ENCODE measurements around the gene SORCS1. TPM values are rescaled to one million over a fixed set of nuclear protein-coding genes. Genes with fewer than 3 reads are reported as not detected.

Gene SORCS1
- total and polyA plus RNA-seq, 2 of the 8 experiments (the other 6 are each of a cell fraction or from before 2014, with no cell fraction given) = 4.1 to 4.6 TPM

GRCh38 chr10:107166403-107166802 lies 1.9 kb upstream of the SORCS1 start:
- no peak overlapping the region for H4K91ac ChIP-seq (replicated peaks; ENCODE audit: insufficient read length, low read length)
- no peak overlapping the region for H2AK5ac ChIP-seq (ENCODE audit: low read depth, low read length)
- H3K27ac ChIP-seq (ENCODE audit: low read depth, low read length) = no peak overlapping the region
- no peaks in the 10 kb centered on the region for H3K79me2 ChIP-seq (ENCODE audit: control insufficient read depth in 1 of 2, insufficient read depth in 2 of 2, low read length in 2 of 2)
- ChIA-PET POLR2A (ENCODE audit: partially characterized antibody) (no interaction called here), CTCF (ENCODE audit: partially characterized antibody) (interaction anchor here (0.7 to 1.3 kb wide), 4 partner anchors 34 to 461 kb away, joined by 3 to 4 read pairs (median 3); no protein-coding TSS in a partner anchor)
- no peak overlapping the region for H2BK5ac ChIP-seq (ENCODE audit: low read depth, low read length)
- WGBS, 2 experiments (ENCODE audit: extremely low coverage in 1 of 2, insufficient coverage in 1 of 2, insufficient read length in 1 of 2, insufficient replicate concordance in 2 of 2, low coverage in 1 of 2, low lambda C conversion rate in 2 of 2, missing lambda C conversion rate in 1 of 2) = 36% methylated on average over 2 of the region's 2 CpGs; no CpG with 5 or more reads in 1 of the 2 experiments
- no peak overlapping the region for H3K4ac ChIP-seq (replicated peaks; ENCODE audit: insufficient read length, low read depth, low read length)
- no peaks in the 10 kb centered on the region for H4K20me1 ChIP-seq (replicated peaks in 1 of 2; ENCODE audit: control insufficient read depth in 1 of 2, insufficient read depth in 2 of 2, low read length in 2 of 2)
- no peak overlapping the region for H2BK120ac ChIP-seq (replicated peaks; ENCODE audit: low read depth, low read length)
- H3K79me1 ChIP-seq (ENCODE audit: low read depth, low read length) = no peaks in the 10 kb centered on the region
- FAIRE-seq (peak; percentile 55), DNase-seq (ENCODE audit: low read depth in 1 of 2, low spot score in 2 of 2) (no peak)
- no peak overlapping the region for H3K14ac ChIP-seq (ENCODE audit: insufficient read length)
- H4K5ac ChIP-seq (ENCODE audit: insufficient read length, low read depth, low read length) = no peak overlapping the region
- H3K23me2 ChIP-seq (ENCODE audit: low read depth, low read length) = peaks cover 10% of the 10 kb centered on the region
- H2AFZ ChIP-seq (ENCODE audit: low read length) = no peak overlapping the region
- H3K4me2 ChIP-seq (ENCODE audit: insufficient read depth in 1 of 2, low read depth in 2 of 2, low read length in 2 of 2) = no peak overlapping the region
- no peak overlapping the region for H3K9ac ChIP-seq (replicated peaks in 1 of 4; ENCODE audit: extremely low read depth in 1 of 4, low read depth in 3 of 4, low read length in 3 of 4)
- peaks cover 3 to 17% (median 9%) of the 10 kb centered on the region in 4 experiments; a peak in 6 of 7 replicates for H3K27me3 ChIP-seq (replicated peaks in 1 of 4; ENCODE audit: control insufficient read depth in 3 of 4, extremely low read depth in 1 of 4, insufficient read depth in 3 of 4, low read length in 3 of 4)
- H3K18ac ChIP-seq (ENCODE audit: extremely low read depth, low read length) = no peak overlapping the region
- H3K4me1 ChIP-seq (replicated peaks in 1 of 4; ENCODE audit: control insufficient read depth in 3 of 4, insufficient read depth in 4 of 4, low read length in 3 of 4) = peaks cover 0 to 12% (median 2%) of the 10 kb centered on the region in 4 experiments; a peak in 3 of 7 replicates
- no peak overlapping the region for H3K56ac ChIP-seq (replicated peaks; ENCODE audit: insufficient read length, low read depth, low read length)
- H2BK15ac ChIP-seq (ENCODE audit: low read length) = no peak overlapping the region
- no peaks in the 10 kb centered on the region for H3K36me3 ChIP-seq (ENCODE audit: control insufficient read depth in 2 of 4, insufficient read depth in 4 of 4, low read length in 3 of 4)
- no peak overlapping the region for H3K4me3 ChIP-seq (ENCODE audit: extremely low read depth in 1 of 4, insufficient read depth in 2 of 4, low read depth in 3 of 4, low read length in 4 of 4)
- H2BK12ac ChIP-seq (ENCODE audit: low read depth, low read length) = no peak overlapping the region
- H3K23ac ChIP-seq (ENCODE audit: insufficient read length) = no peak overlapping the region
- H4K8ac ChIP-seq (ENCODE audit: extremely low read depth, insufficient read depth, low read length) = no peak overlapping the region
- H2BK20ac ChIP-seq (ENCODE audit: low read length) = no peak overlapping the region; the same call in 1 of the 2 replicates
- no peaks in the 10 kb centered on the region for H3K9me3 ChIP-seq (ENCODE audit: insufficient read depth in 2 of 2, low read depth in 1 of 2, low read length in 1 of 2)
- TF ChIP-seq, protein P1, sequence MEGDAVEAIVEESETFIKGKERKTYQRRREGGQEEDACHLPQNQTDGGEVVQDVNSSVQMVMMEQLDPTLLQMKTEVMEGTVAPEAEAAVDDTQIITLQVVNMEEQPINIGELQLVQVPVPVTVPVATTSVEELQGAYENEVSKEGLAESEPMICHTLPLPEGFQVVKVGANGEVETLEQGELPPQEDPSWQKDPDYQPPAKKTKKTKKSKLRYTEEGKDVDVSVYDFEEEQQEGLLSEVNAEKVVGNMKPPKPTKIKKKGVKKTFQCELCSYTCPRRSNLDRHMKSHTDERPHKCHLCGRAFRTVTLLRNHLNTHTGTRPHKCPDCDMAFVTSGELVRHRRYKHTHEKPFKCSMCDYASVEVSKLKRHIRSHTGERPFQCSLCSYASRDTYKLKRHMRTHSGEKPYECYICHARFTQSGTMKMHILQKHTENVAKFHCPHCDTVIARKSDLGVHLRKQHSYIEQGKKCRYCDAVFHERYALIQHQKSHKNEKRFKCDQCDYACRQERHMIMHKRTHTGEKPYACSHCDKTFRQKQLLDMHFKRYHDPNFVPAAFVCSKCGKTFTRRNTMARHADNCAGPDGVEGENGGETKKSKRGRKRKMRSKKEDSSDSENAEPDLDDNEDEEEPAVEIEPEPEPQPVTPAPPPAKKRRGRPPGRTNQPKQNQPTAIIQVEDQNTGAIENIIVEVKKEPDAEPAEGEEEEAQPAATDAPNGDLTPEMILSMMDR (IDR thresholded peaks at IDR 0.05; ENCODE audit: control extremely low read depth in 1 of 3, insufficient read depth in 1 of 3, low read depth in 1 of 3, low read length in 3 of 3) = peak in 2 of 3 experiments; percentile 20 to 51; a peak in 2 of 4 replicates
- TF ChIP-seq POU5F1 (IDR thresholded peaks at IDR 0.05; ENCODE audit: low read depth, low read length) = no peak
- no peak for TF ChIP-seq SAP30 (IDR thresholded peaks at IDR 0.05; ENCODE audit: insufficient read depth, insufficient replicate concordance, low read length)
- no peak for TF ChIP-seq JUN (IDR thresholded peaks at IDR 0.05; ENCODE audit: low read depth, low read length)
- TF ChIP-seq RAD21 (IDR thresholded peaks at IDR 0.05 in 1 of 2, conservative IDR thresholded peaks at IDR 0.05 in 1 of 2; ENCODE audit: low read depth in 2 of 2, low read length in 2 of 2) = peak; percentile 29 to 35; a peak in 3 of 4 replicates
- TF ChIP-seq NANOG (IDR thresholded peaks at IDR 0.05; ENCODE audit: insufficient read depth, low read depth, low read length, poor library complexity, severe bottlenecking) = no peak
- TF ChIP-seq MAFK (IDR thresholded peaks at IDR 0.05; ENCODE audit: low read depth, low read length) = no peak
- no peak for TF ChIP-seq CHD1 (IDR thresholded peaks at IDR 0.05; ENCODE audit: low read depth, low read length)
- TF ChIP-seq SRF (IDR thresholded peaks at IDR 0.05; ENCODE audit: low read depth, low read length) = no peak
- no peak for TF ChIP-seq TAF1 (IDR thresholded peaks at IDR 0.05; ENCODE audit: low read depth, low read length)
- TF ChIP-seq HDAC6 (IDR thresholded peaks at IDR 0.05; ENCODE audit: low read depth, low read length) = no peak
